IMR-90 (cell line): ENCODE data around the gene PCSK2. TPM values are rescaled to one million over a fixed set of nuclear protein-coding genes. Genes with fewer than 3 reads are reported as not detected.

Source experiments
- ATAC-seq: fragments of 200-7000 bp; cut with Tn5 transposase; 2 replicates; pipeline ENCODE4 v1.9.1; 2020; ENCODE audit warnings: low read depth, mild to moderate bottlenecking, moderate library complexity
- BruUV-seq: library from RNA; stranded (reverse); fragments of 400-500 nt; replicated peaks from 2 replicates; lab custom pipeline; 2021; lab: Mats Ljungman, UMichigan
- CTCF ChIA-PET: fragments of 300-600 bp; formaldehyde crosslinking; extraction: SDS; loops from one replicate; lab custom pipeline; 2021; ENCODE audit warnings: antibody characterized with exemption; lab: Yijun Ruan, JAX
- POLR2A ChIA-PET: fragments of 300-600 bp; sonication (Branson Sonifier 250); formaldehyde crosslinking; loops from one replicate; lab custom pipeline; 2022; ENCODE audit warnings: antibody characterized with exemption; ENCODE audit not compliant: unreplicated experiment; lab: Charles Lee
- DNase-seq: peaks from one replicate; pipeline ENCODE4 v3.0.0; 2013
- H2AFZ ChIP-seq: replicated peaks from 2 replicates; pipeline ENCODE3; 2013; ENCODE audit warnings: low read length, mild to moderate bottlenecking; ENCODE audit not compliant: poor library complexity
- H2AK5ac ChIP-seq: 2 replicates; pipeline ENCODE4 v1.6.1; 2013; ENCODE audit warnings: low read depth, low read length, inconsistent platforms
- H2AK9ac ChIP-seq: replicated peaks from 2 replicates; pipeline ENCODE3; 2013; ENCODE audit warnings: mild to moderate bottlenecking, low read depth, low read length, moderate library complexity; ENCODE audit not compliant: poor library complexity
- H2BK120ac ChIP-seq: 2 replicates; pipeline ENCODE4 v1.6.1; 2013; ENCODE audit warnings: low read depth, low read length, inconsistent platforms
- H2BK15ac ChIP-seq: 3 replicates; pipeline ENCODE4 v1.6.1; 2013; ENCODE audit warnings: low read depth, low read length, inconsistent platforms
- H2BK20ac ChIP-seq: 2 replicates; pipeline ENCODE4 v1.6.1; 2013; ENCODE audit warnings: low read depth, mild to moderate bottlenecking, inconsistent platforms, low read length, moderate library complexity
- H2BK5ac ChIP-seq: 2 replicates; pipeline ENCODE4 v1.6.1; 2013; ENCODE audit warnings: mild to moderate bottlenecking, low read depth, low read length, inconsistent platforms; ENCODE audit not compliant: poor library complexity, severe bottlenecking
- H3K14ac ChIP-seq: replicated peaks from 2 replicates; pipeline ENCODE4 v1.6.1; 2013; ENCODE audit warnings: low read depth, low read length, inconsistent platforms
- H3K18ac ChIP-seq: 2 replicates; pipeline ENCODE4 v1.6.1; 2013; ENCODE audit warnings: low read depth, low read length, control low read depth
- H3K23ac ChIP-seq: 2 replicates; pipeline ENCODE4 v1.6.1; 2013; ENCODE audit warnings: low read depth, low read length, inconsistent platforms
- H3K27ac ChIP-seq: 2 replicates; pipeline ENCODE4 v1.5.1; 2013; ENCODE audit warnings: mild to moderate bottlenecking, control low read depth, low read length; ENCODE audit not compliant: insufficient read depth
- H3K27me3 ChIP-seq: 2 replicates; pipeline ENCODE4 v1.6.1; 2013; ENCODE audit warnings: low read length; ENCODE audit not compliant: control insufficient read depth, insufficient read depth
- H3K36me3 ChIP-seq: 2 replicates; pipeline ENCODE4 v1.6.1; 2013; ENCODE audit warnings: low read length, mixed read lengths; ENCODE audit not compliant: control insufficient read depth, insufficient read depth
- H3K4ac ChIP-seq: 2 replicates; pipeline ENCODE4 v1.6.1; 2013; ENCODE audit warnings: low read depth, low read length, inconsistent platforms
- H3K4me1 ChIP-seq: 2 replicates; pipeline ENCODE4 v1.6.1; 2013; ENCODE audit warnings: low read length, mixed read lengths; ENCODE audit not compliant: control insufficient read depth, insufficient read depth
- H3K4me2 ChIP-seq: 2 replicates; pipeline ENCODE4 v1.6.1; 2013; ENCODE audit warnings: low read depth, mild to moderate bottlenecking, control low read depth, low read length, moderate library complexity
- H3K4me3 ChIP-seq: 2 replicates; pipeline ENCODE4 v1.5.1; 2013; ENCODE audit warnings: low read depth, mild to moderate bottlenecking, control low read depth, low read length, moderate library complexity; ENCODE audit not compliant: insufficient read depth
- H3K56ac ChIP-seq: 2 replicates; pipeline ENCODE4 v1.6.1; 2013; ENCODE audit warnings: low read length, inconsistent platforms; ENCODE audit not compliant: insufficient read depth; ENCODE audit errors: extremely low read depth
- H3K79me1 ChIP-seq, 2 experiments: 2 replicates each; pipeline ENCODE4 v1.6.1; 2013; ENCODE audit warnings: low read length in 2 of 2, inconsistent platforms in 1 of 2, low read depth in 1 of 2
- H3K9ac ChIP-seq: 2 replicates; pipeline ENCODE4 v1.6.1; 2013; ENCODE audit warnings: low read depth, low read length, control low read depth
- H3K9me1 ChIP-seq: 2 replicates; pipeline ENCODE4 v1.6.1; 2013; ENCODE audit warnings: low read length, inconsistent platforms; ENCODE audit not compliant: insufficient read depth
- H3K9me3 ChIP-seq: 2 replicates; pipeline ENCODE4 v1.6.1; 2013; ENCODE audit warnings: low read length; ENCODE audit not compliant: control insufficient read depth, insufficient read depth
- H4K20me1 ChIP-seq: 2 replicates; pipeline ENCODE4 v1.6.1; 2013; ENCODE audit warnings: low read length, inconsistent platforms; ENCODE audit not compliant: insufficient read depth
- H4K5ac ChIP-seq: 2 replicates; pipeline ENCODE4 v1.6.1; 2013; ENCODE audit warnings: mild to moderate bottlenecking, low read depth, low read length, control low read depth
- H4K8ac ChIP-seq, 2 experiments: 2 replicates each; pipeline ENCODE4 v1.6.1; 2013; ENCODE audit warnings: low read depth in 2 of 2, low read length in 2 of 2, control low read depth in 1 of 2, inconsistent platforms in 1 of 2
- H4K91ac ChIP-seq: 2 replicates; pipeline ENCODE4 v1.6.1; 2013; ENCODE audit warnings: low read depth, low read length, inconsistent platforms; ENCODE audit not compliant: insufficient read depth
- BHLHE40 ChIP-seq: fragments of 150-350 bp; IDR thresholded peaks from 2 replicates; pipeline ENCODE4 v1.6.1; 2016; ENCODE audit warnings: mild to moderate bottlenecking, low read depth, low read length
- CEBPB ChIP-seq: IDR thresholded peaks from 2 replicates; pipeline ENCODE4 v1.6.1; 2012; ENCODE audit warnings: low read depth, low read length, improper control_type of control experiment
- FOS ChIP-seq: fragments of 150-350 bp; IDR thresholded peaks from 2 replicates; pipeline ENCODE4 v1.6.1; 2016; ENCODE audit warnings: low read depth, low read length
- MAFK ChIP-seq: IDR thresholded peaks from 2 replicates; pipeline ENCODE4 v1.6.1; 2012; ENCODE audit warnings: low read depth, low read length, improper control_type of control experiment
- POLR2A ChIP-seq: IDR thresholded peaks from 2 replicates; pipeline ENCODE4 v1.6.1; 2012; ENCODE audit warnings: mild to moderate bottlenecking, low read depth, low read length
- WGBS, 2 experiments: methylation state at CpG; one replicate each; pipeline versions ENCODE4 v1.1.5 to v1.1.7; 2013; ENCODE audit warnings: missing lambda C conversion rate in 2 of 2; ENCODE audit not compliant: insufficient read length in 1 of 2; ENCODE audit errors: extremely low coverage in 2 of 2; 5-methylcytosine and 5-hydroxymethylcytosine counted together
- dilution Hi-C: fragments of 300-500 bp; cut with HindIII; formaldehyde crosslinking; loops from one replicate; pipeline ENCODE4 v1.14.3; 2018; ENCODE audit warnings: low sequenced_read_pairs; ENCODE audit not compliant: unreplicated experiment
- in situ Hi-C: fragments of 300-500 bp; cut with MboI; formaldehyde crosslinking; loops from 3 replicates; pipeline ENCODE4 v1.14.3; 2019; ENCODE audit warnings: low sequenced_read_pairs, inconsistent platforms, mixed read lengths
- intact Hi-C: fragments of 100-400 bp; cut with micrococcal nuclease; formaldehyde crosslinking; loops from 2 replicates; pipeline ENCODE4 v1.10.0; 2022
- polyA plus RNA-seq, 3 experiments: library from polyadenylated mRNA; depleted of rRNA; stranded (reverse); fragments of >200 nt; gene quantifications; 2 replicates each; pipeline ENCODE4 v1.2.3, GENCODE V29; 2012; ENCODE audit warnings: low replicate concordance in 1 of 3
- total RNA-seq: library from RNA; depleted of rRNA; stranded (reverse); fragments of >200 nt; gene quantifications from 2 replicates; pipeline ENCODE4 v1.2.3, GENCODE V29; 2012
- TF ChIP-seq, protein P1 (sequence below): conservative IDR thresholded peaks from 2 replicates; pipeline ENCODE4 v1.5.1; 2012; ENCODE audit warnings: mild to moderate bottlenecking, low read depth, low read length, improper control_type of control experiment

Gene PCSK2
- total and polyA plus RNA-seq, 2 of the 4 experiments (the other 2 are of a cell fraction), result not detected

DNA sequence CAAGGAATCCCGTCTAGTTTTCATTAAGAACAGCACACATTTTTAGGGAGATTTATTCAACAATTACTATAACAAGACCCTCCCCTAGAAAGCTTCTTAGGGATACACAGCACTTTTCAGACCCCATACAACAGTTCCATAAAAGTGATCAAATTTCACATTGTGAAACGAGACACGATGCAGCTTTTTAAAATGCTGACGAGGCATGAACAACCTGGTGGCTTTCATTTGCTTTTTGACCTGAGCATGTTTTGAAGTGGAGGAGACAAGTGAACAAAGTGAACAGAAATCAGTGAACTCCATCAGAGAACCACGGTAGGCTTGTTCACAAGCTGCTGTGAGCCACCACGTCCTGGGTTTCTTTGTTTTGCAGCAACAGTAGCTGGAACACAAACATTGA lies 112.2 kb downstream of the PCSK2 start:
- no peaks in the 10 kb centered on the region for H3K9me1 ChIP-seq
- H2BK15ac ChIP-seq, result no peak overlapping the region
- no peaks in the 10 kb centered on the region; the same call in 1 of the 2 replicates for H3K27me3 ChIP-seq
- ChIA-PET POLR2A (no interaction called here), CTCF (no interaction called here)
- H3K9me3 ChIP-seq, result no peaks in the 10 kb centered on the region
- intact Hi-C loops (no loop called here), in situ Hi-C loops (no loop called here), dilution Hi-C loops (no loop called here)
- no peaks in the 10 kb centered on the region for H4K20me1 ChIP-seq
- no peak overlapping the region for H4K8ac ChIP-seq
- no peak overlapping the region for H2BK20ac ChIP-seq
- no peak overlapping the region for H2BK5ac ChIP-seq
- TF ChIP-seq MAFK (peak; percentile 84), CEBPB (no peak), BHLHE40 (no peak), POLR2A (no peak), FOS (no peak)
- TF ChIP-seq, protein P1, sequence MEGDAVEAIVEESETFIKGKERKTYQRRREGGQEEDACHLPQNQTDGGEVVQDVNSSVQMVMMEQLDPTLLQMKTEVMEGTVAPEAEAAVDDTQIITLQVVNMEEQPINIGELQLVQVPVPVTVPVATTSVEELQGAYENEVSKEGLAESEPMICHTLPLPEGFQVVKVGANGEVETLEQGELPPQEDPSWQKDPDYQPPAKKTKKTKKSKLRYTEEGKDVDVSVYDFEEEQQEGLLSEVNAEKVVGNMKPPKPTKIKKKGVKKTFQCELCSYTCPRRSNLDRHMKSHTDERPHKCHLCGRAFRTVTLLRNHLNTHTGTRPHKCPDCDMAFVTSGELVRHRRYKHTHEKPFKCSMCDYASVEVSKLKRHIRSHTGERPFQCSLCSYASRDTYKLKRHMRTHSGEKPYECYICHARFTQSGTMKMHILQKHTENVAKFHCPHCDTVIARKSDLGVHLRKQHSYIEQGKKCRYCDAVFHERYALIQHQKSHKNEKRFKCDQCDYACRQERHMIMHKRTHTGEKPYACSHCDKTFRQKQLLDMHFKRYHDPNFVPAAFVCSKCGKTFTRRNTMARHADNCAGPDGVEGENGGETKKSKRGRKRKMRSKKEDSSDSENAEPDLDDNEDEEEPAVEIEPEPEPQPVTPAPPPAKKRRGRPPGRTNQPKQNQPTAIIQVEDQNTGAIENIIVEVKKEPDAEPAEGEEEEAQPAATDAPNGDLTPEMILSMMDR, result no peak
- H2AFZ ChIP-seq, result no peak overlapping the region
- H3K23ac ChIP-seq, result no peak overlapping the region
- no peak overlapping the region for H2AK5ac ChIP-seq
- no peak overlapping the region for H2BK120ac ChIP-seq
- no TSS peak for BruUV-seq
- no peak overlapping the region for H3K9ac ChIP-seq
- no peak overlapping the region for H3K4me3 ChIP-seq
- WGBS, 2 experiments, result 60% methylated on average over 1 of the region's 6 CpGs; no CpG with 5 or more reads in 1 of the 2 experiments
- H3K14ac ChIP-seq, result no peak overlapping the region
- H3K27ac ChIP-seq, result no peak overlapping the region
- H3K4me2 ChIP-seq, result no peak overlapping the region
- no peaks in the 10 kb centered on the region for H3K79me1 ChIP-seq
- no peak overlapping the region for H4K5ac ChIP-seq
- no peak overlapping the region for H3K56ac ChIP-seq
- H3K36me3 ChIP-seq, result no peaks in the 10 kb centered on the region
- H3K18ac ChIP-seq, result no peak overlapping the region
- no peak for ATAC-seq
- H3K4me1 ChIP-seq, result peaks cover under 1% of the 10 kb centered on the region; the same call in 1 of the 2 replicates
- DNase-seq, result no peak
- no peak overlapping the region for H2AK9ac ChIP-seq
- H3K4ac ChIP-seq, result no peak overlapping the region
- H4K91ac ChIP-seq, result no peak overlapping the region
